Activated CD8-positive, alpha-beta memory T cell treated with anti-CD3 and anti-CD28 coated beads for 36 hours (primary cell): ENCODE data around the gene SCFD2. TPM values are rescaled to one million over a fixed set of nuclear protein-coding genes. Genes with fewer than 3 reads are reported as not detected.
"Not testable (repeated sequence)": the region's sequence is repeated elsewhere in the genome, so short reads cannot be mapped to it uniquely, and the experiment has no call there.

ENCODE experiments used
- CTCF ChIA-PET: fragments of 350-600 bp; sonication (Branson Sonifier 250); formaldehyde crosslinking; loops from one replicate; lab custom pipeline; 2021; ENCODE audit warnings: antibody characterized with exemption; lab: Charles Lee
- POLR2A ChIA-PET: fragments of 350-600 bp; sonication (Branson Sonifier 250); formaldehyde crosslinking; loops from one replicate; lab custom pipeline; 2021; ENCODE audit warnings: antibody characterized with exemption; lab: Charles Lee
- total RNA-seq, 2 experiments: library from RNA; stranded (reverse); gene quantifications; one replicate each; pipeline ENCODE4 v1.2.3, GENCODE V29; 2021

The SCFD2 gene
- total RNA-seq, 2 experiments from 2014 or later: 29.3 to 29.7 TPM

GRCh38 chr4:53197772-53198142 lies 168.1 kb downstream of the SCFD2 start:
- ChIA-PET CTCF (interaction anchor here (0.6 to 0.7 kb wide), 3 partner anchors 696 to 1036 kb away, joined by 3 read pairs; no protein-coding TSS in a partner anchor), POLR2A (no interaction called here)

- CTCF ChIA-PET: interaction anchor here (0.6 to 0.7 kb wide), 5 partner anchors 696 to 1037 kb away, joined by 3 read pairs; no protein-coding TSS in a partner anchor
- POLR2A ChIA-PET: no interaction called here
Observed at GRCh38 chr4:53196882-53197771, 168.7 kb downstream of the SCFD2 start.

- CTCF ChIA-PET: interaction anchor here (0.6 kb wide), 2 partner anchors 1023 to 1027 kb away, joined by 3 to 4 read pairs; no protein-coding TSS in a partner anchor
- POLR2A ChIA-PET: no interaction called here
Observed at GRCh38 chr4:53195815-53196661, 169.8 kb downstream of the SCFD2 start.

GRCh38 chr4:53194727-53195126 lies 171.1 kb downstream of the SCFD2 start:
- ChIA-PET CTCF (no interaction called here), POLR2A (no interaction called here)

- POLR2A ChIA-PET: no interaction called here
- CTCF ChIA-PET: no interaction called here
Observed at GRCh38 chr4:53193111-53193510, 172.8 kb downstream of the SCFD2 start.

- CTCF ChIA-PET: no interaction called here
Observed at GRCh38 chr4:53192496-53192895, 173.4 kb downstream of the SCFD2 start.

GRCh38 chr4:53191997-53192396 lies 173.9 kb downstream of the SCFD2 start:
- ChIA-PET POLR2A (no interaction called here), CTCF (no interaction called here)

More at GRCh38 chr4:53192496-53192895, 173.4 kb downstream of the SCFD2 start:
- POLR2A ChIA-PET: no interaction called here

- ChIA-PET POLR2A (no interaction called here), CTCF (no interaction called here)
Observed at GRCh38 chr4:53189011-53189410, 176.8 kb downstream of the SCFD2 start.

GRCh38 chr4:53186714-53187358 lies 179.0 kb downstream of the SCFD2 start:
- ChIA-PET POLR2A (no interaction called here), CTCF (interaction anchor here (0.6 kb wide), 1 partner anchor 246 kb away, joined by 3 read pairs; no protein-coding TSS in a partner anchor)

GRCh38 chr4:53185869-53186585 lies 179.8 kb downstream of the SCFD2 start:
- CTCF ChIA-PET: interaction anchor here (2.0 kb wide), 1 partner anchor 744 kb away, joined by 4 read pairs; no protein-coding TSS in a partner anchor
- POLR2A ChIA-PET: no interaction called here

GRCh38 chr4:53183754-53184153 lies 182.1 kb downstream of the SCFD2 start:
- POLR2A ChIA-PET: no interaction called here
- CTCF ChIA-PET: interaction anchor here (2.0 kb wide), 1 partner anchor 746 kb away, joined by 4 read pairs; no protein-coding TSS in a partner anchor

GRCh38 chr4:53177751-53178150 lies 188.1 kb downstream of the SCFD2 start:
- POLR2A ChIA-PET, CTCF ChIA-PET: not testable (repeated sequence)

GRCh38 chr4:53175640-53176039 lies 190.2 kb downstream of the SCFD2 start:
- ChIA-PET CTCF (no interaction called here), POLR2A (no interaction called here)

GRCh38 chr4:53174823-53175222 lies 191.0 kb downstream of the SCFD2 start:
- ChIA-PET POLR2A (no interaction called here), CTCF (no interaction called here)

GRCh38 chr4:53173576-53173975 lies 192.3 kb downstream of the SCFD2 start:
- POLR2A ChIA-PET: no interaction called here

GRCh38 chr4:53171797-53172196 lies 194.1 kb downstream of the SCFD2 start:
- ChIA-PET POLR2A (no interaction called here), CTCF (no interaction called here)

More at GRCh38 chr4:53173576-53173975, 192.3 kb downstream of the SCFD2 start:
- CTCF ChIA-PET: interaction anchor here (0.5 kb wide), 1 partner anchor 197 kb away, joined by 3 read pairs; no protein-coding TSS in a partner anchor

GRCh38 chr4:53169695-53170617 lies 195.9 kb downstream of the SCFD2 start:
- CTCF ChIA-PET: no interaction called here
- POLR2A ChIA-PET: no interaction called here

GRCh38 chr4:53168228-53168627 lies 197.6 kb downstream of the SCFD2 start:
- POLR2A ChIA-PET: no interaction called here
- CTCF ChIA-PET: no interaction called here
